NCI-H2107 (cell line): Measurements from ENCODE around the gene RBM6.
A peak's percentile ranks its signal among the peaks of the same experiment; 100 is the strongest.

Source experiments
- DNase-seq: peaks from one replicate; lab custom pipeline; 2025; lab: John Stamatoyannopoulos, UW

Gene RBM6

DNA sequence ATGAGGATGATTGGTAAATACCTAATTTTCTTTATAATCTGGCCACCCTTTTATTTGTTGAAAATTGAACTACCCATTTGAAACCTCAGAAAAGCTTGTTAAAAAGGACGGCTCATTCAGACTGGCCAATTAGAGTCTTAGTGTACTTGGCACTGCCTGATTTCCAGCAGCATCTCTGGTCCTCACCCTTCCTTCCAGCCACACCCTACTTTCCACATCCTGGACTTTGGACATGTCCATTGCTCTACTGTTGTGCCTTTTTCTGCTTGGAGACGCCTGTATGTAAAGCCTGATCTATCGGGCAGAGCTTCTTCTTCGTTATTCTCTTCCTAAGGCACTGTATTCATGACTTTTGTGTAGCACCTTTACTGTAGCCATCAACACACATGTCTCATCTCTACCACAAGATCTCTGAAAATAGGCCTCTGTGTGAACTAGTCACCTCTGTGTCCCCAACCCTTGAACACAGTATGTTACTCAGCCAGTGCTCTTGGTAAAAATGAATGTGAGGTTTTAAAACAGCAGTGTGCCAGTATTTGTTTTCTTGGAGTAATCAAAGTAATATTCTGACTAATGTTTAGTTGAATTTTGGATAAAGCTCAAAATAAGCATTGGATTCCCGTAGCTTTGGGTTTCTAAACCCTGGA lies 155.5 kb downstream of the RBM6 start:
- DNase-seq: no peak

DNA sequence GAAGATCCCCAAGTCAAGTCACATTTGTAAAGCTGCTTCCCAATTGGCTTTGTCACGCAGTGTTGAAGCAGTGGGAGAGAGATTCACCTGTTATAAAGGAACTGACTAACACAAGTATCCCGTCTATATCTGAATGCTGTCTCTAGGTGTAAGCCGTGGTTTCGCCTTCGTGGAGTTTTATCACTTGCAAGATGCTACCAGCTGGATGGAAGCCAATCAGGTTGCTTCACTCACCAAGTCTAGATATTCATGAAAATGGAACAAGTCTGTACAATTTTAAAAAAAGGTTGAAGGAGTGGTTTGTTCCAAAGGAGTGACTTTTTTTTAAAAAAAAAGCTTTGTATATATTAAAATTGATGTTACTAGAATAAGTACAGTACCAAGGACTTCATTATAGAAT lies 160.4 kb downstream of the RBM6 start:
- DNase-seq: no peak

DNA sequence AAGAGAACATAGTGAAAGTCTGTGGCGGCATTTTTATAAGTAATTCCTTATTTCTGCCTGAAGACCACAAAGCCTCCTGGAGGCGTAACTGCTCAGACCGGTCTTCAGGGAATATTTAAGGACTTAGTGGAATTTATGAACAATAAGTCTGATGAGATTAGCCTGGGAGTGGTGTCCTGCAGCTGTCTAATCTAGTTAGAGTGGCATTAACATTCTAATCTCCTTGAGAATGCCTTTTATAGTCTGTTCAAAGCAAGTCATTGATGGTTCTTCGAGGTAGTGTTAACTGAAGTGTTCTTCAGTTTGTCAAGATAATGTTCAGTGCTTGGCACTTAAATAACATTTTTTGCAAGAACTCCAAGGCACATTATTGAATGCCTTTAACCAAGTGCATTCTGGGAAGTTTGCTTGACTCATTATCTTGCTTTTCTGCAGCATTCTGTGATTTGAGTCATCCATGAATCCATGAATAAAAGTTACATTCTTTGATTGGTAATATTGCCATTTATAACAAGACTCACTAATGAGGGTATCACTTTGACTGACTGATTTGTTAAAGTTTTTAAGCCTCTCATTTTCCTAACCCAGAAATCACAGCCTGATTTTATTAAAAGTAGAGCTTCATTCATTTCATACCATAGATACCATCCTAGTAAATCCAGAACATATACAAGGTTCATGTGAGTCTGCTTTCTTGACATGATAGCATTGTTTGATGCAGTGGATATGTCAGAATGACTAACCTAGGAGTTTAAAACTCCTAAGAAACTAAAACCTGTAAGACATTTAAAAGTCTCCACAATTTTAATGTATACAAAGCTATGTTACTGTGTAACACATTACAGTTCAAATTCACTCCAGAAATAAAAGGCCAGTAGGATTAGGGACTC lies 161.3 kb downstream of the RBM6 start:
- DNase-seq: no peak

DNA sequence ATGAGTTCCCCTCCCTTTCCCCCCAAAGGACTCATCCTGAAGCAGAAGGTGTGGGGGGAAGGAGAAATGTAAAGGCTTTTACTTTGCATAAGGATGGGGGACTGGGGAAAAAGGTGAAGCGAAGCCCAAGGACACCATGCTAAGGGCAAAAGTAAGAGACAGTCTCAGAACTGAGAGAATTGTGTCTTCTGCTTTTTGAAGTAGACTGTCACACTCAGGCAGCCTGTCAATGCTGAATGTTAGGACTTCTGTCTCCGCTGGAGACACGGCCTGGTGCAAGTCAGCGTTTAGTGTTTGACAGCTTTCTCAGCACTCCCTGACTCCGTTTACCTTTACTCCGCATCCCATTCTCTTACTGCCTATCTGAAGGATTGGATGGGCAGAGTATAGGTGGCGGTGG lies 162.6 kb downstream of the RBM6 start:
- DNase-seq: no peak

DNA sequence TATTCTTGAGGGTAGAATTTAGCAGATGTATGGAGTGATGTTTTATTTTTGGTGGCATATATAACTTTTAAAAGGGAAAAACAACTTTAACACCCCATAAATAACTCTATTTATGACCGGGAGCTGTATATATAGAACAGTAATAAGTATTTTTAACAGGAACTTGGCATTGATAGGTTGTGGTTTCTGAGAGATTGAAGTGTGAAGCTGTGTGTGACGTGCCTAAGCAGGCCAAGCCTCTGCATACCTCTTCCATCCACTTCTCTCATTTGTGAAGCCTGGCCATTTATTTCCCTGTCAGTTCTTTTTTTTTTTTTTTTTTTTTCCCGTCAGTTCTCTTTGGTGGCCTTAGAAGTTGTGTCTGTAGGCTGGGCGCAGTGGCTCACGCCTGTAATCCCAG lies 171.8 kb downstream of the RBM6 start:
- no peak for DNase-seq

DNA sequence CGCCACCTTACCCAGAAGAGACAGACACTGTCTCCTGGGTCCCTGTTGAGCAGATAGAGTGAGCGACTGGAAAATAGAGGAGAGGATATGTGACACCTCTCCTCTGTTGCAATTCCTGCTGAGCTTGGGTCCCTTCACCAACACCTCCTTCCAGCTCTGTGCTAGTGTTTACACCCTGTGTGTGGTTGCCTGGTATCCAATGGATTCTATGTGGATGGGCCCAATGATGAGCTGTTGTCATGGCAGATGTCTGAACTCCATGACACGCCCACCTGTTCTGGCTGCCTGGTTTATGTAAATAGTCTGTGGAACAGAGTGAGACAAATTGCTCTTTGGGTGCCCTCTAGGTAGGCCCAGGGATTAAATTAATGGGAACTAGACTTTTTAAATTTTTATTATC lies 172.5 kb downstream of the RBM6 start:
- peak; percentile 19 for DNase-seq

DNA sequence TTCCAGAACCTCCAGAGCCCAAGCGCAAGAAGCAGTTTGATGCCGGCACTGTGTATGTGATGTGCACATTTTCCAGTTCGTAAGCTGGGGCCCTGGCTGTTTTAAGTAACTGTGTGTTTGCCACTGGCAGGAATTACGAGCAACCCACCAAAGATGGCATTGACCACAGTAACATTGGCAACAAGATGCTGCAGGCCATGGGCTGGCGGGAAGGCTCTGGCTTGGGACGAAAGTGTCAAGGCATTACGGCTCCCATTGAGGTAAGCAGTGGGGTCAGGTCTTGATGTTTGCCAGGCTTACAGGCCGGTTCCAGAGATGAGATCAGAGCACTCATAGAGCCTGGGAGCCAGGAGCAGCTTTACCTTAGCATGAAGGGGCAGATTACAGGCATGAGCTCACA lies 177.2 kb downstream of the RBM6 start:
- no peak for DNase-seq

DNA sequence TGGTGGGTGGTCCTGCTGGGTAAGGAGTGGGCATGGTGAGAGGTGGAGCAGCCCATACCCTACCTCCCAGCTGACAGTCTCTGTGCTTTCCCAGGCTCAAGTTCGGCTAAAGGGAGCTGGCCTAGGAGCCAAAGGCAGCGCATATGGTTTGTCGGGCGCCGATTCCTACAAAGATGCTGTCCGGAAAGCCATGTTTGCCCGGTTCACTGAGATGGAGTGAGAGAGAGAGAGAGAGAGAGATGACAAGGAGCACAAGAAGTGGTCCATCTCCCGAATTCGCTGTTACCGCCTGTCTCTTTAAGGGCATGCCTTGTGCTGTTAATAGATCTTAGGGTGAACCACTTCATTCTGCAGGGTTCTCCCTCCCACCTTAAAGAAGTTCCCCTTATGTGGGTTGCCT lies 178.3 kb downstream of the RBM6 start:
- DNase-seq: no peak

DNA sequence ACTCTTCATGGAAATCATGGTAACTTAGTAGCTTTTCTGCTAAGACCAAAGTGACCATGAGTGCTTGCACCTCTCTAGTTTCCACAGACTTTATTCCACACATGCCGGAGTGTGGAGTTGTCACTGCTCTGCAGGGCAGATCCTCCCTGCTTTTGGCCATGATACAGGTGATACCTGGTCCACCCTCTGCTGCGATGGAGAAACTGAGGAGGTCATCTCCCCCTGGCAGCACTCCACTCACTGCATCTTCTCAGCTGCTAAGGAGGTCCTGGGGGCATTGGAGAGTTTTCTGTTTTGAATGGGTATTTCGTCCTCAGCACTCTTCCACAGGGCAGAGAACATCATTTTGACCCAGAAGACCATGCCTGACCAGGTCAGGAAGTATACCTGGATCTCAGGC lies 179.8 kb downstream of the RBM6 start:
- DNase-seq: no peak

DNA sequence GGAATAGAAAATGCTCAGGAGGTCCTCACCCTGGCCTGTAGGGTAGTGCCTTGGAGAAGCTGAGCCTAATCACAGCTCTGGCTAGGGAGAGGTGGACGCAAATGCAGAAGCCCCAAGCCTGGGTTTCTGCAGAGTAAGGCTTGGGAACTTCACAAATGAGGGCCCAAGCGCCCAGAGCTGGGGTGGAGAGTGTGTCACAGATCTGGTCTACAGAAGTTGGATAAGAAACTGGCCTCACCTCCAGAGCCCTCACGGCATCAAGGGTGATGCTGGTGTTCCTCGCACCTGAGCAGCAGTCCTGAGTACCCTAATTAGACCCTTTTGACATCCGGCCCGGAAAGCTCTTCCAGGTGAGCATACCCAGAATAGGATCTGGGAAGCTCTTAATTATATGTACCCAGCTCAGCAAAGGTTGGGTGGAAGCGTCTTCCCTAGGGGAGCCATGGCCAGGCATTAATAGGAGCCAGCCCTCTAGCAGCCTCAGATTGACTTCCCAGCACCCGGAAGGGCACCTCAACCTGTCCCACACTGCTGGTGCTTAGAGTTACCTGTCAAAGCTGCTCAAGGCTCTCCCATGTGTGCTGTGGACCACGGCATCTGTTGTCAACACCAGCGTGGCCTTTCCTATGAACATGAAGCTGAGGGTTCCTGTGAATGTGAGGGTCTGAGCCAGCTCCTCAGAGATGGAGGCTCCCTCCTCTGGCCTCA lies 180.6 kb downstream of the RBM6 start:
- DNase-seq: no peak

DNA sequence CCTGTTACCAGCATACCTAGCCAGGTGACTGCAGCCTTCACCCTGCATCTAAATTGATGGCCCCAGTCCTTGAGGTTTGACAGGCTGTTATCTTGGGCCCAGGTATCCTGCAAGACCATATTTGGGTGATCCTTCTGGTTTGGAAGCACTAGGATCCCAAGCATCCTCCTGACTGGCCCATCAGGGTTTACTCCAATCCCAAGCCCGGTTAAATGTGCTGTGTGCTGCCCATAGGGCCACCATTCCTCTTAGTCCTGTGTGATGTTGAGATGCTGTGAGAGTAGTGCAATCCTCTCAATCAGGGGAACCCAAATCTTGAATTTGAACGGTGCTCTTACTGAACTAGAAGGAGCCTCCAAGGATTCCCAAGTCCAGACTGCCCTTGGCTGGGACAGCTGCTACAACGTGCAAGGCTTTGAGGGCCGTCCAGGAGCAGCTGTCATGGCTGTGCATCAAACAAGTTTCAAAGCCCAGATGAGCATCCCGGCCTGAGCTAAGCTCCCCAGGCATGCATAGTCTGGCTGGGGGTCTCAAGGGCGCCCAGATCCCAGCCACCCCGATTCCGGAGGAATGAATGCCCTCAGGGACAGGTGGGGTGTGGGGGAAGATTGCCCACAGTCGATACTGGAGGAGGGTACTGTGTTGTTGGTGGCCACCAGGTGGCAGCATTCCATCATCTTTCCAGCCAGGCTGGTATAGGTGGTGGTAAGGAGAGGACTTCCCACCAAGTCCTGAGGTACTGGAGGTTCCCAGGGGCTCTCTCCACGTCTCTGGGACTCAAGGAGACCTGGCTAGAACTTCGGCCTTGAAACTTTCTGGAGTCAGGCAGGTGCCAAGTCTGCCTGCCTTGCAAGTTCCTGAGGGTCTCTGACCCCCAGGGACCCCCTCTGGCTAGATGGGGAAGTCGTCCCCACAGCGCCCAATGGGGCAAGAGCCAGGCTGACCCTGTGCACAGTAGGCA lies 181.4 kb downstream of the RBM6 start:
- no peak for DNase-seq

DNA sequence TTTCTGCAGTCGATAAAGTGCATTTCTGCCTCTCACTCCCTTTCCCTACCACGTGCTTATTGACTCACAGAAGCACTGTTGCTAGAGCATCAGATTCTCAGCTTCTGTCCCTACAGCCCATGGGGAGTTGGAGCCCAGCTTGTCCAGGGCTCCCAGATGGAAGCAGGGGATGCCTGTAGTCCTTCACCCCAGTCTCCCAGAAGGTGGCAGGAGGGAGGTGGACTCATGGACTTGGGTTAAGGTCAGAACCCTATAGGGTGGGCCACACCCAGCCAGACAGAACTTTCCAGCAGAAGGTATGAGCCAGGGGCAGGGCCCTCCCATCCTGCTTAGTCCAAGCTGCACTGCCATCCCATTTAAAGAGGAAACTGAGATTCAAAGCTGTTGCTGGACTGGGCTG lies 182.1 kb downstream of the RBM6 start:
- DNase-seq: no peak

DNA sequence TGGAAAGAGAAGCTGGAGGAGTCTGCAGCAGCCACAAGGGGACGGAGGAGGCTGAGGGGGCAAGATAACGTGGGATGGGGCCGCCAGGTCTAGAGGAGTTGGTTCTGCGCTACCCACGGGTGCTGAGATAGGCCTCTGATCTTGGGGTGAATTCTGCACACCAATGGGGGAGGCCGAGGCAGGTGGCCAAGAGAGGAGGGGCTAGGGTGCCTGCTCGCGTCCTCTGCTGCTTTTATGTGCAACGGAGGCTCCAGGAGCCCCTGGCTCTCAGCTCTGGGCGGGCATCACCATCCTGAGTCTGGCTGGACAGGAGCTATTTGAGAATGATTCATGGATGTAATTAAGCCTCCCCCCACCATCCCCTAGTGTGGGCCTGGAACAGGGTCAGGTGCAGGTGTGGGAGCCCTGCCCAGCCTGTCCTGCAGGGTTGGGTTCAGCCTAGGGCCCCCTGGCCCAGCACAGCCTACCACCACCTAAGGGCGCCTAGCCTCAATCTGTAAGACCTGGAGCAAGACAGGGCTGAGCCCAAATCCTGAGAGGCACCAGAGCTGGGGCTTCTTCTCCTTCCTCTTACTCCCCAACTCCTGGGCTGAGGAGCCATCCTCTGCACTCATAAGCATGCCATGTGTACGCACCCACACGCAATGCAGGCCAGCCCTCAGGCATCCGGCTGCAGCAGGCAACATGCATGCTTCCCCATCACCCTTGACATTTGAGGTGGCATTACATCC lies 182.9 kb downstream of the RBM6 start:
- no peak for DNase-seq

DNA sequence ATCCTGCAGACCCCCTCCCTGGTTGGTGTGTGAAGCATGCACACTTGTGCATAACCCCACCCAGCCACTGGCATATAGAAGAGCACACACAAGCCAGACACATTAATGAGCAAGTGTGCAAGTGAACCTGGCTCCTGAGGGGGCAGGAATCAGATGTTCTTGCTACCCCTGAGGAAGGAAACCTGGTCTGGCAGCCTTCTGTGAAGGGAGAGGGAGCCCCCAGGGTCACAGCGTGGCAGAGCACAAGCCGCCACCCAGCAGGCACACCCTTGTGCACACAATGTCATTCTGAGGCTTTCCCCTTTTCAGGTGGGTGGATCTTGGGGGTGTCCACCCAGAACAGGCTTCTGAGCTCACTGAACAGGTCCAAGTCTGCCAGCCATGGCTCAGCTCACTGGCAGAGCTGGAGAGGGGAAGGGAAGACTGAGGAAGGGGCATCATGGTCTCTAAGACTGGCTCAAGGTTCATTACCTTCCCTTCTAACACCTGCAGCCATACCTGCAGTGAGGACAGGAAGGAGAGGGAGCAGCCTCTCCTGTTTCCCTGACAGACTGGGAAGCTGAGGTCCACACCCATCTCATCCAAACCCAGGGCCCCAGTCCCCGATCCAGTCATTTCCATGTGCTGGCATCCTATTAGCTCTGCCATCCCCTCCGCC lies 183.6 kb downstream of the RBM6 start:
- no peak for DNase-seq

DNA sequence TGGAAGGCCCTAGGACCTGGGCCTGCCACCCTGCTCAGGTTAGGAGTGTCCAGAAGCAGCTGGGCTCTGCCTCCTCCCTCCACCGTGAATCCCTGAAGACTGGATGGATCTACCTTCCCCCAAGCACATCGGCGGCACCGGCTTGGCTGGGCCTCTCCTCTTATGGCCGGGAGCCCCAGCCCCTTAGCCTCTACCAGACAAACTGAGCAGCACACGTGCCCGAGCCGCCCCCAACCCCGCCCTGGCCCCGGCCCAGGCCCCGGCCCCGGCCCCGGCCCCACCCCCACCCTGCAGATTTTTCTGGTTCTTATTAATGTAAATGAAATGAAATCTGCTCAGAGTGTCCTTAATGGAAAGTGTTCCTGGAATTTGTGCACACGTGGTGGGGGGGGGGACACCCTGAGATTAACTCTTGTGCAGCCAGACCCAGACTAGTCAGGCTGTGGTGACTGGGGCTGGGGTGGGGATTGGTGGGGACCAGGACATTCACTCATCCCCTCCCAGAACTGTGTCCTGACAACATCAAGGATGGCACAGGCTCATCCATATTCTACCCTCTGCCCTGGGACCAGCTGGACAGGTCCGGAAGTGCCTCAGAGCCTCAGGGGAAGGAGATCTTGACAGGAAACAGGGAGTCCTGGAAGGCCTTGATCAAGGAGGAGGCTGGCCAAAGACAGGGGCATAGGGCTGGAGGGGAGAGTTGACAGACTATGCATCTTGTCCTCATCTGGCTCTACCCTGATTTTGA lies 184.3 kb downstream of the RBM6 start:
- DNase-seq: no peak

DNA sequence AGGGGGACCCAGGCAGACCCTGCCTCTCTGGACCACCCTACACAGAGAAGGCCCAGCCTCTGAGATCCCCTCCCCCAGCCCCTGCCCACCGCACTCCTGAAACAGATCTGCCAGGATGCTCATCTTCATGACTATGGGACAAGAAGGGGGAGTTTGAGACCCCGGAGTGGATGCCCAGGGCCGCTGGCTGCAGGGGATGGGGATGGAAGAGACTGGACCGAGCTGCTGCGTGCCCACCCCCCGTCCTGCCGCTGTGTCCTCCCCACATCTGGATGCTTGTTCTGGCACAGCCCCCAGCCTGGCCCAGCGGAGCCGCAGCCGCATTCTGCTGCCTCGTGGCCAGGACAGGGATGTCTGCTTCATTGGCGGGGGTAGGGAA lies 184.8 kb downstream of the RBM6 start:
- DNase-seq: no peak

DNA sequence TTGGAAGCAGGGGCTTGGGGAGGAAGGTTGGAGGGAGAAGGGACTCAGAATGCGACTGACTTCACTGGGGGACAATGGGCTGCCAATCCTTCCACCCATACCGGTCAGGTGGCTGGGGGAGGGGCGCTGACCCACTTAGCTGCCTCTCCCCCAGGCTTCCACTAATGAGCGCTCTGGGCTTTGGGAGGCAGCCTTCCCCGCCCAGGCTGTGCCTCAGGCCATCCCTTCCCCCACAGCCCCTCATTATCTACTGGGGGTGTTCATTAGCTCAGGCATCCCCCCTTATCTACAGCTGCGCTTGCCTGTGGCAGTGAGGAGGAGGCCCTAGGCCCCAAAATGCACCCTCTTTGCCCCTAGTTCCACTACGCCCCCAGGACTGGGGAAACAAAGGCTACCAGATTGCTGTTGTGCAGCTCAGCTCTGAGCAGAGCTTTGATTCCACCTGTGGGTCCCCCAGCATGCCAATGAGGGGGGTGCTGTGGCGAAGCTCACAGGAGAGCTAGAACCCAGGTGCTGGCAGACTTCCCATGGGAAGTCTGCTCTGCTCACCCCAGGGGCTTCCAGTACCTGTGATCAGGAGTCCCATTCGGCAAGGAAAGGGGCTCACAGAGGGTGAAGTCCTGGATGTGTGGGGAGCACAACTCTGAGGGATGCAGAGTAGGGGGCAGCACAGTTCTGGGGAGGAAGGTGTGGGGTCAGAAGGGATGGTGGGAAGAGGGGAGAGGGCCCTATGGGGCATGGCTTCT lies 185.8 kb downstream of the RBM6 start:
- DNase-seq: no peak

DNA sequence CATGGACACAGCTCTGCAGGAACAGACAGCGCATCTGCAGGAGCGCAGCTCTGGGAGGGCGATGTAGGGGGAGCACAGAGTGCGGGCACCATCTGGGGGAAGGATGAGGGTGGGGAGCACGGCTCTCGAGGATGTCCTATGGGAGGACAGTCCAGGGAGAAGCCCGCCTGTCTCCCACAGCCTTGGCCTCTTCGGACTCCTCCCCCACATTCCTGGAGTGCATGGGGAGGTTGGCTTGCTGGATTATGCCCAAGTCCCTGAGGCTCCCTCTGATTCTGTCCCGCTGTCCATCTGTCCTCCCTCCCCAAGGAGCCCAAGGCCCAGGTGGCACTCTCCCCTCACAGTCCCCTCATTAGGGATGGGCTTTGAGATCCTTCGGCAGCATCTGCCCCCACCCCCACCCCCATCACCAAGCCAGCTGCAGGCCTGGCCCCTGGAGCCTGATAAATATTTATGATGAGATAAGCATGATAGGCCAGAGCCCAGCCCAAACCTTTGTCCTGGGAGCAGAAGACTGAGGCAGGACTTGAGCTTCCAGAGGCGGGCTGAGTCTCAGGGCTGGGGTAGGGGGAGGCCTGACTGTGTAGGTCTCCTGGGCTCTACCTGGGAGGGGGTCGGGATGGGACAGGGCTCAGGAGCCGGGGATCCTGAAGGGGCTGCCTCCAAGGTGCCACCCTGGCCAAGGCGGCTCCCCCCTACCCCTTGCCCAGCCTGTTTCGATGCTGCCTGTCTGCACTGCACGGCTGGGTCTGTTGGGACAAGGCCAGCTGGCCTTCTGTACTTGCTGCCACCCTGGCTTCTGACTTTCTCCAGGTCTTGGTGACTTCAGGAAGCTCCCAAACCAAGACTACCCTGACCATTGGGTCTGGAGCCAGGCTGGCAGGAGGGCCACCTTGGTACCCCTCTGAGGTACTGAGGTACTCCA lies 186.6 kb downstream of the RBM6 start:
- DNase-seq: no peak
